ENCODE results near the gene PMIS2.

DNA sequence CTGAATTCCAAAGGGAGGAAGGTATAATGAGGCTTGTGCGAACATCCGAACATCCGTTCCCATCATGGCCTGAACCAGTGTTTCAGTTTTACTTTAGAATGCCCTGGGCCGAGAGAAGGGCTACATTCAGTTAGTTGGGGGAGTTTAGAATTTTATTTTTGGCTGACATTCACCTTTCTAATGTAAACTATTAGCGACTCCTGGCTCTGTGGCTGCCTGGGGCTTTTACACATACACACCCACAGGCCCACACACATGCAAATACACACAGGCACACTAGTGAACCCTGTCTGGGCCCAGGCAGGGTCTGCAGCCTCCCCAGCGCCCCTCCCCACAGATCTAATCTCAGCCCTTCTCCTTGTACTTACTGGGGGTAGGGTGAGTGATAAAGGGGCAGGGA, 46.7 kb upstream of the PMIS2 start:
- TF ChIP-seq, protein P1, sequence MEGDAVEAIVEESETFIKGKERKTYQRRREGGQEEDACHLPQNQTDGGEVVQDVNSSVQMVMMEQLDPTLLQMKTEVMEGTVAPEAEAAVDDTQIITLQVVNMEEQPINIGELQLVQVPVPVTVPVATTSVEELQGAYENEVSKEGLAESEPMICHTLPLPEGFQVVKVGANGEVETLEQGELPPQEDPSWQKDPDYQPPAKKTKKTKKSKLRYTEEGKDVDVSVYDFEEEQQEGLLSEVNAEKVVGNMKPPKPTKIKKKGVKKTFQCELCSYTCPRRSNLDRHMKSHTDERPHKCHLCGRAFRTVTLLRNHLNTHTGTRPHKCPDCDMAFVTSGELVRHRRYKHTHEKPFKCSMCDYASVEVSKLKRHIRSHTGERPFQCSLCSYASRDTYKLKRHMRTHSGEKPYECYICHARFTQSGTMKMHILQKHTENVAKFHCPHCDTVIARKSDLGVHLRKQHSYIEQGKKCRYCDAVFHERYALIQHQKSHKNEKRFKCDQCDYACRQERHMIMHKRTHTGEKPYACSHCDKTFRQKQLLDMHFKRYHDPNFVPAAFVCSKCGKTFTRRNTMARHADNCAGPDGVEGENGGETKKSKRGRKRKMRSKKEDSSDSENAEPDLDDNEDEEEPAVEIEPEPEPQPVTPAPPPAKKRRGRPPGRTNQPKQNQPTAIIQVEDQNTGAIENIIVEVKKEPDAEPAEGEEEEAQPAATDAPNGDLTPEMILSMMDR (IDR thresholded peaks at IDR 0.05; ENCODE audit: insufficient read depth, low read depth, low read length): no peak
- no peak for TF ChIP-seq EZH2 (IDR thresholded peaks at IDR 0.05; ENCODE audit: insufficient read depth, low read length)
